GM19240 (cell line): ENCODE results near the gene CCDC66.

Experiments
- DNase-seq: peaks from one replicate; pipeline ENCODE4 v3.0.0; 2011; ENCODE audit warnings: low spot score; ENCODE audit not compliant: insufficient read length

Gene CCDC66

GRCh38 chr3:56621681-56622080, 64.7 kb downstream of the CCDC66 start:
- no peak for DNase-seq

- DNase-seq, result no peak
Measured at GRCh38 chr3:56622381-56622780, 65.4 kb downstream of the CCDC66 start.

GRCh38 chr3:56624725-56625124, 67.8 kb downstream of the CCDC66 start:
- DNase-seq, result no peak

GRCh38 chr3:56629047-56629446, 72.1 kb downstream of the CCDC66 start:
- no peak for DNase-seq

GRCh38 chr3:56629451-56629850, 72.5 kb downstream of the CCDC66 start:
- no peak for DNase-seq

- DNase-seq, result no peak
Measured at GRCh38 chr3:56630966-56631365, 74.0 kb downstream of the CCDC66 start.

- DNase-seq, result no peak
Measured at GRCh38 chr3:56633181-56633580, 76.2 kb downstream of the CCDC66 start.

- DNase-seq, result no peak
Measured at GRCh38 chr3:56633602-56634535, 76.9 kb downstream of the CCDC66 start.

- DNase-seq, result no peak
Measured at GRCh38 chr3:56645407-56645806, 88.4 kb downstream of the CCDC66 start.

GRCh38 chr3:56654460-56654859, 97.5 kb downstream of the CCDC66 start:
- no peak for DNase-seq

GRCh38 chr3:56655709-56656108, 98.7 kb downstream of the CCDC66 start:
- no peak for DNase-seq

- DNase-seq, result no peak
Measured at GRCh38 chr3:56664823-56665222, 107.8 kb downstream of the CCDC66 start.

- DNase-seq, result no peak
Measured at GRCh38 chr3:56667973-56668579, 111.1 kb downstream of the CCDC66 start.
